HG02763 (cell line): ENCODE results near the gene DDIT3.

Experiments used
- ATAC-seq: cut with Tn5 transposase; IDR thresholded peaks from one replicate; pipeline ENCODE4 v1.9.1; 2021; ENCODE audit warnings: mild to moderate bottlenecking, moderate library complexity; ENCODE audit not compliant: unreplicated experiment

Gene DDIT3

DNA sequence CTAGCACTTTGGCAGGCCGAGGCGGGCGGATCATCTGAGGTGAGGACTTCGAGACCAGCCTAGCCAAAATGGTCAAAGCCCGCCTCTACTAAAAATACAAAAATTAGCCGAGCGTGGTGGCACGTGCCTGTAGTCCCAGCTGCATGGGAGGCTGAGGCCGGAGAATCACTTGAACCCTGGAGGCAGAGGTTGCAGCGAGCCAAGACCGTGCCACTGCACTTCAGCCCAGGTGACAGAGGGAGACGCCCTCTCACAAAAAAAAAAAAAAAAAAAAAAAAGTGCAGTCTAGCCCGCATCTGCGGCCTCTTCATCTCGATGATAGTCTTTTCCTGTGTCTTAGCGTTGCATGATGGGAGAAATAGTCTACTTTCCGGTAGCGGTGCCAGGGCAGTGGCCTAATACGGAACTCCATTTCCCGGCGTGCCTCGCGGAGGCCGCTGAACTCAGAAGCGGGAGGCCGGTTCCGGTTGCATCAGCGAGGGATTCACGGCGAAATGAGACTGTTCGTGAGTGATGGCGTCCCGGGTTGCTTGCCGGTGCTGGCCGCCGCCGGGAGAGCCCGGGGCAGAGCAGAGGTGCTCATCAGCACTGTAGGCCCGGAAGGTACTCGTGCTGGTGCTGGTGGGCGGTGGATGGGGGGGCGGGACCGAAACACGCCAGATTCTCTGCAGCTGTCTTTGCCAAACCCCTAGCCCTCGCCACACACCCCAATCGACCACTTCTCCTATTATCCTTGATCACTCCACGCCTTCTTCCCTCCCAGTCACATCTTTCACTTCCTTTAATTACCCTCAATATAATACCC is 32.5 kb downstream of the DDIT3 start, which contains the start of gene MARS1:
MARS1 (plus strand) TSS at position 472 of the 805 bp plus-strand sequence; CDS start at position 495, 23 bp downstream.
- ATAC-seq: peak; percentile 98

GRCh38 chr12:57487055-57487596 is 33.2 kb downstream of the DDIT3 start:
- no peak for ATAC-seq

DNA sequence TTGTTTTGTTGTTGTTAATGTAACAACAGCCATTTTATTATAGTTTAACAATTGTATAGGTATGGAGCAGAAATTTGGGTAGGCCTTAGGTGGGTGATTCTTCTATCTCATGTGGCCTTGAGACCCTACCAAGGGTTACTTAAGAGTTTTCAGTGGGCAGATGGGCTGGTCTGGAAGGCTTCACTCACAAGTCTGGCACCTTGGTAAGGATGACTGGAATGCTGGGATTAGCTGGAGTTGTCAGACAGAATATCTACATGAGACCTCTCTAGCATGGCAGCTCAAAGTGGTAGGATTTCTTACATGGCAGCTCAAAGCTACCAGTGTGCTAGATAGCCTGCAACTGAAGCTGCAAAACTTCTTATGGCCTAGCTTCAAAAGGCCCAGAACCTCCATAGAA is 34.6 kb downstream of the DDIT3 start:
- no peak for ATAC-seq

DNA sequence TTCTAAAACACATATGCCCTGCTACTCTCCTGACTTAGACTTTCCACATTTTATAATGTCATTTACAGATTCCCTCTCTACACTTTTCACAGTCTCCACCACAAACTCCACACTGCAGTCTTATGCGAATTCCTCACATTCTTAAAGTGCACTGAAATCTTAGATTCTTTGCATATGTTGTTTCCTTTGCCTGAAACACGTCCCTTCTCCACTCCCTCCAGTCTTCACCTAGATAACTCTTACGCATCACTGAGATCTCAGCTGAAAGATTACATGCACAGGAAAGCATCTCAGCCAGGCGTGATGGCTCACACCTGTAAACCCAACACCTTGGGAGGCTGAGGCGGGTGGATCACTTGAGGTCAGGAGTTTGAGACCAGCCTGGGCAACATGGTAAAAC is 36.8 kb downstream of the DDIT3 start:
- no peak for ATAC-seq

DNA sequence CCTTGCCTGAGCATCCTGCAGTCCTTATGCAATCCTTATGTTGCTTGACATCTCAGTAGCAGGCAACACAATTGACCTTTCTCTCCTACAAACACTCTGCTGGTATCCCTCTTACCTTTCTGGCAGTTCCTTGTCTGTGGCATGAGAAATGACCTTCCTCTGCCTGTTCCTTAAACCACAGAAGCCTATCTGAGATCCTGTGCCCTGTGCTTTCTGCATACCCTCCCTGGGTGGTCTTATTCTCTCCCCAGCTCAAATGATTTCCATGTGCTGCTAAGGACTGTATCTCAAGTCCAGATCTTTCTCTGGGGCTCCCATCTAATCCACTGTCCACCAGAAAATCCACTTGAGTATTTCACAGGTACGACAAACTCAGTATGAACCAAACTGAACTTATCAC is 38.6 kb downstream of the DDIT3 start:
- no peak for ATAC-seq

DNA sequence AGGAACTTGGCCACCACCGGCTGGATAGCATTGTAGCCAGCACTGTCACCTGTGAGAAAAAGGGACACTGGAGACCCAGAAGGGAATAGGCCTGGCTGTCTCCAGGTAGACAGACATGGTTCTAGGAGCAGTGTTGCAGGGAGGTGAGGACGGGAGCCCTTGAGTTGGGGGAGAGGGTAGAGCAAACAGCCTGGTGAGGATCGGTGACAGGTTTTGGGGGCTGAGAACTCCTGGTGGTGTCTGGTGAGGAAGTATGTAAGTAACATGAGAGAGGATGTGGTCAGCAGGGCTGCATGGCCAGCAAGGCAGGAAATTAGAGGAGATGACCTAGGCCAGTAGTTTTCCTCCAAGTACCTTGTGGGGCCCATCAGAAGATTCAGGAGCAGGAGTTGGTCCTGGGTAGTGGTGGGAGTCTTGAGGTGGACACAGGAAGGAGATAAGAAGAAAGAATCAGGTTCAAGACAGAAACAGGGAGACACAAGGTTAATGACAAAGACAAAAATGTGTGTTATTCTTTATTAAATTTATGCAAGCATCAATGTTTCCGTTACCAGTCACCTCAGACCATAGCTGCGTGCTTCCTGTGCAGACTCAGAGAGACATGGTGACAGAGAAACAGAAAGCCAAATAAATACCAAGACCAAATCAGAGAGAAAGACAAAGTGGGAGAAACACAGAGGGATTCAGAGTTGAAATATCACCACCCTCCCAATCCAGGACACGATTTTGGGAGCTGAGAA is 40.8 kb downstream of the DDIT3 start, which contains the start of gene ARHGAP9:
ARHGAP9 (minus strand) TSS at position 491 of the 740 bp plus-strand sequence; CDS start at position 31, 460 bp downstream.
- ATAC-seq: no peak

DNA sequence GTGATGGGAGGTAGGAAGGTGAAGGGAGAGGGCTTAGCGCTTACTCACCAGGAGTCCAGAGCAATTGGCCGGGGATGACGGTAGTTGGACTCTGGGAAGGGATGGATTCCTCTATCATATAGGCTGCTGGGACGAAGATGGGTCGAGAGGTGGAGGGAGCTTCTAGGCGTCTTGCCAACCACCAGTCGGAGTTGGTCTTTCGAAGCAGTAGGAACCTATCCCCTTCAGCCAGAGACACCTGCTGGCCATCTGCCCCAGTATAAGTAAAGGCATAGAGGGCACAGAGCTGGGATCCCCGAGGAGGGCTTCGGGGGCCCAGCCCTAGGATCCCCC is 41.3 kb downstream of the DDIT3 start:
- no peak for ATAC-seq

DNA sequence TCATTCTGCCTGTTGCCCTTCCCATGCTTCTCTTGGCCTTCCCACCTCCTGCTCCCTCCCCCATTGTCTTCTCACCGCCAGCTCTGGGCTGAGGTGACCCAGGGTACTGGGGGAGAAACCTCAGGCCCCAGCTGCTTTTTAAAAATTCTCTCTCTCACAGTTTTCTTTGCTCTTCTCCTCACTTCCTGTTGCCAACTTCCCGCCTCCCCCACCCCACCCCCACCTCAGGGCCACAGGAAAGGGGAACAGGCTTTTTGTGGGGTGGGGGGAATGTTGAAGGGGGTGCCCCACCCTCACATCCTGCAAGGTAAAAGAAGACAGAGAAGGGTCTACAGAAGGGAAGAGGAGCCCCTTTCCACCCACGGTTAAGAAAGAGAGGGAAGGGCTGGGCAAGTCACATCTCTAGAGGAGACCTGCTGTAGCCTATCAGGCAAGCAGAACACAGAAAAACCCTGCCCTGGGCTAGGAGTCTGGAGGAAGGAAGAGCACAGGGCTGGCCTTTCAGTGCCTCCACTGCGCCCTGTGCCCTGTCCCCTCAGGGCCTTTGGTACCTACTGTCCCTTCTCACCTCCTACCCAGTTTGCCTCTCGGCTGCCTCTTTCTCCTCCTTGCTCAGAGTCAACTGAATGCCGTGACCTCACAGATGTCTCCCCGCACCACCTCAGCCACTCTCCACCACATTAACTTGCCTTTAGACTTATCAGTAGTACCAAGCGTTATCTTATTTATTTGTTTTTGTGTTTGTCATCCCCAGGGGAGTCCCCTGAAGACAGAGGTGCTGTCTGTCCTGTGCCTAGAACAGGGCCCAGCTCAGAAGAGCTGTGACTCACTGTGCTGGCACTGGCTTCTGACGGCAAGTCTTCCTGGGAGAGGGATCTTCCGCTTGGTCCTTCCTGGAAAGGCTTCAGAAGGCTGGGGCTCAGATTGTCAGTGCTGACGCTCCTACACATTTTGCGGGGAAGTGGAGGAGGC is 42.3 kb downstream of the DDIT3 start:
- ATAC-seq: peak; percentile 37

DNA sequence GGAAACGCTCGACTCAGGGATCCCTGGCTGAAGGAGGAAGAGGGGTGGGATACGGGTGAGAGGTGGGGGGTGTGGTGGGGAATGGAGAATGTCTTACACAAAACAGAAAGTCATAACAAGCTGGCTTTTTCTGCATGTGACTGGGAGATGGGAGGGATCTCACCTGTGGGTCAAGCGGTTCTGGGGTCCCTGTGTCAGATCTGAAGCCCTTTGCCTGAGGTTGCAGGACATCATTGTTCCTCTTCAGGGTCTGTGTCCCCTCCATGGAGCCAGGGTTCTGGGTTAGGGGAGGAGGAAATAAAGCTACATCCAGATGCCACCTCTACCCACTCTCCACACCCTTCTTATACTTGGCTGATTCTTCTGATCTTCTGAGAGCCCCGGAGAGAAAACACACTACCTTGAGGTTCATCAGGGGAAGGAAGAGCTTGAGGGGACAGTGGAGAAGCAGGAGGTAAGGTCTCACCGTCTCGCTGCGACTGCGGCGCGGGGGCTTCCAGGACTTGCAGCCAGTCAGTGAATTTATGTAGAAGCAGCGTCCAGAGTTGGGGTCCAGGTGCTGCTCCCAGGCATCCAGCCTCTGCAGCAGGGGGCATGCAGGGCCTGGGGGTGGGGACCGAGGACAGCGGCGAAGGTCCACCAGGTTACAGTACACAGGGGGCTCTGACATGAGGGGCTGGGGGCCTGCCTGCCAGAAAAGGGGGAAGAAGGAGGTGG is 43.2 kb downstream of the DDIT3 start:
- ATAC-seq: no peak

GRCh38 chr12:57476162-57476992 is 43.9 kb downstream of the DDIT3 start:
- ATAC-seq: peak; percentile 30

DNA sequence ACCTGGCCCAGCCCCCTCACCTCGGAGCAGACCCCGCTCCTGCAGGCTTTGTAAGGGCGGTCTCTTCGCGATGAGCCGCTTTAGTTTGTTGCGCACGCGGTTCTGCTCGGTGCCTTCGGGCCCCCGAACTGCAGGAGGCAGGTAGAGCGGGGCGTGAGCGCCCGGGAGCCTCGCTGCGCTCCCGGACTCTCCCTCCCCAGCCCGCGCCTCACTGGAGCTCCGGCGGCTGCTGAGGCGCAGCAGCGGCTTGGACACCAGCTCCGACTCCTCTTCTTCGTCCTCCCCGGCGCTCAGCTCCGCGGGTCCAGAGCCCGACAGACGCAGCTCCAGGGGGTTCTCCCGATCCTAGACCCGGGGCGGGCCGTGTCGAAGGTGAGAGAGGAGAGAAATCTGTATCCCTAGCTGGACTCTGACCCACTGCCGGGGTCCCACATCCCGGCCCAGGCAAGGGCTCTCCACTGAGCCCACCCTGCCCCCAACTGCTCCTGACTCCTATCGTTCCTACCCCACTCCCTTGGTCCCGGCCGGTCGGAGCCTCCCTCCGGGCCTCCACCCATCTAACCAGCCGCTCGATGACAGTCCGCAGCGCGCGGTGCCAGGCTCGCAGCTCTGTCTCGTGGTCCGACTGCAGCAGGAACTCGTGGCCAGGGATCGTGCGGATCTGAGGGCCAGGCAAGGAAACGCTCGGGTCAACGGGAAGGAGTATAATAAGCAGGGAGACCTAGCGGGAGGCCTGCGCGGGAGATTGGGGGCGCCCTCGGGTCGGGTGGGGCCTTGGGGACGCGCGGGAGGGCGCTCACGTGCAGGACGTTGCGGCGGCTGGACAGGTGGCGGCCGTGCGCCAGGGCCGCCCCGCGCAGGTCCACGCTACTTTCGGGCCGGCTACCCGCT is 44.8 kb downstream of the DDIT3 start:
- no peak for ATAC-seq

GRCh38 chr12:57474862-57475261 is 45.5 kb downstream of the DDIT3 start:
- ATAC-seq: no peak

DNA sequence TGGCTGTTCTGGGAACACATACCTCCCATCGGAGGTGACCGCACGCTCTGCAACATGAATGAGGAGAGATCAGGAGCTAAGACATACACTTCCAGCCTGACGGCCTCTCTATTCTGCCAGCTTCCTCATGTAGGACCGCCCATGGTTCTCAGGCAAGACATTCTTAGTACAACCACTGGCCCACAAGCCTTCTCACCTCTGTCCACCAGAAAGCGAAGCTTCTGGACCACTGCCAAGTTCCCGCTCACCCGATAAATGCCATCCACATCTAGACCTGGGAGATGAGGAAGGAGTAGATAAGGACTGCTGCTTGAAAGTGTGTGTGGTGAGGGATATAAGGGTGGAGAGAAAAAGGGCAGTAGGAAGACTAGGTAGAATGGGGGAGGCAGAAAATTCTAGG is 45.9 kb downstream of the DDIT3 start:
- no peak for ATAC-seq

DNA sequence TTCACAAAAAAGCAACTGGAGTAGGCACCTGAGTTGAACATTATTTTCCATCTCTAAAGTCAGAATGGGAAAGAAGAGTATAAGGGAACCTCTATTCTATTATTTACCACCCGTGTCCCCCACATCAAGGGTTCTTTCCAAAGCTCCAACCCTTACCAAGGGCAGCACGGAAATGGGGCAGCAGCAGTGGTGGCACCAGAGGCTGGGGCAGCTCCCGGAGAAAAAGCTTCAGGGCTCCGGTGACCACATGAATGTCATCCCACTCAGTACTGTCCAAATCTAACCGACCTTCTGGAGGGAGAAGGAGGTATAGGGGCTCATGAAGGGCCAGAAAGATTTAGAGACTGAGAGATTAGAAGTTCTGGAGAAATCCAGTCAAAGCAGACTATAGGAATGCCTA is 46.4 kb downstream of the DDIT3 start:
- ATAC-seq: no peak

DNA sequence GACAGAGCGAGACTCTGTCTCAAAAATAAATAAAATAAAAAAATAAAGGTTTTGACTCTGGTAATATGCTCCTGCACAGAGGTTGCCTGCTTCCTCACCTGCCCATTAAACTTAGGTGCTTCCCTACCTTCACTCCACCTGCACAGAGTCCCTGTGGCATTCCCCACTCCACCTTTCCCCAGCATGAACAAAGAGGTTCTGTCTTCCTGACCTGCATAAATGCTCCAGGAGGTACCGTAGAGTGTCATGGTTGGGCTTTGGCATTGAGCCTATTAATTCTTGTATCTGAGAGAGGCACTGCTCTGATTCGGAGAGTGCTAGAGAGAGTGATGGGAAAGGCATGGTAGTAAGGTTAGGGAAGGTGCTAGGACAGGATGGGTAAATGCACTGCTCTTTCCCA is 46.9 kb downstream of the DDIT3 start:
- no peak for ATAC-seq

GRCh38 chr12:57472391-57472790 is 47.9 kb downstream of the DDIT3 start:
- ATAC-seq: no peak

- ATAC-seq: no peak
Measured at GRCh38 chr12:57471661-57472060, 48.7 kb downstream of the DDIT3 start.

GRCh38 chr12:57470970-57471656 is 49.2 kb downstream of the DDIT3 start:
- no peak for ATAC-seq
